Measurements from ENCODE around the gene HRH3.

Gene HRH3

DNA sequence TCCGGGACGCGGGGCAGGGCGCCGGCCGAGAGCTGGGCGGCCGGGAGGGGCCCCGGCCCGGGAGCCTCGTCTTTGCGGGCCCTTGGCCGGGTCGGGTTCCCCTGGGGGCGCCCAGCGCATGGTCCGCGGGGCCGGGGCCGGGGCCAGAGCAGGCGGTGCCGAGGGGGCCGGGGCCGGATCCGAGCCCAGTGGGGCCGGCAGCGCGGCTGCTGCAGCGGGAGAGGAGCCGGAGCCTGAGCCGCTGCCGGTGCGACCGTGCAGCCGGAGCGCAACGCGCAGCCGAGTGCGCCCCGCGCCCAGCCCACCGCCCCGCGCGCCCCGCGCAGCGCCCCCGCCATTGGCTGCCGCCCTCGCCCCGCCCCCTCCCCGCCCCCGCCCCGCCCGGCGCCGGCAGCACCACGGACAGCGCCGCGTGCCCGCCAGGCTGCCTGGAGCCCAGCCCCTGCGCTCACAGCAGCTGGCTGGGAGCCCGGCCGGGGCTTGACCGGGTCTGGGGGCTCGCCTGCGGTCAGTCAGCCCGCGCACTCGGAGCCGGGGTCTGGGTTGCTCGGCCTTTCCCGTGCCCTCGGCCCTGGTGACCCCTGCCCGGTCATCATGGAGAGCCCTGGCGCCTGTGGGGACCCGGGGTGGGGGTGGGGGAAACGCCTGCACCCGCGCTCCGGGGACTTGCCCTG is at the start of gene HRH3:
Gene HRH3, minus strand, starts transcription at position 287 of the 674 bp plus-strand sequence. CDS start 308 bp downstream, outside the sequence.
- DNase-seq: peak; percentile 69

DNA sequence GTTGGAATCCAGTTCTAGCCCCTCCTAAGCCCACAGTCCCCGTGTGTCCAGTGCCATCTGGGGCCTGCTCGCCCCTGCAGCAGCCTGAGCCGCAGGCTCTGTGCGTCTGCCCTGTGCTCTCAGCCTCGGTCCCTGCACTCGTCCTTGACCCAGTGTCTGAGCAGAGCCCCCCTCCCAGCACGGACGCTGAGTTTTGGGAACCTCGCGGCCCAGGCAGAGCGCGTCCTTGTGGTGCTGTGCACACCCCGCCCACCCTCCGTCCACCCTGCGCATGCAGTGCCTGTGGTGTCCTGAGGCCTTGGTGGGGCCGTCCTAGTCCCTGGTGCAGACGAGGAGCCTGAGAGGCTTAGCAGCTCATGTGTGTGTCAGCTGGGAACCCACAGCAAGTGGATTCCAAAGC is 49.8 kb upstream of the HRH3 start:
- no peak for DNase-seq

DNA sequence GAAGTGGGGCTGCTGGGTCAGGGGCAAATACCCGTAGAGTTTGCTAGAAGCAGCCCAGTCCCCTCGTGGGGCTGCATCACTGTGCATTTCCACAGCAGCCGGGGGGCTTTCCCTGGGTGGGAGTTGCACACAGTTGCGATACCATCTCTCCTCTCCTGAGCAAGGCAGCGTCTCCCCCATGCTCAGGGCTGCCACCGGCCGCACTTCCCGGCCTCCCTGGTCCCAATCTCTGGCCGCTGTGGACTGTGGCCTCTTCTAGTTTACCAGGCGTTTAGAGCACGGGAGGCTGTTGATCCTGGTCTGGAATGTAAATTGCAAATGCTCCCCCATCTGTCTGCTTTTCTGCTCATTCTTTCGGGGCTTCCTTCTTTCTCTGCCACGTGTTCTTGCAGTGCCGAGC is 49.3 kb upstream of the HRH3 start:
- DNase-seq: no peak

DNA sequence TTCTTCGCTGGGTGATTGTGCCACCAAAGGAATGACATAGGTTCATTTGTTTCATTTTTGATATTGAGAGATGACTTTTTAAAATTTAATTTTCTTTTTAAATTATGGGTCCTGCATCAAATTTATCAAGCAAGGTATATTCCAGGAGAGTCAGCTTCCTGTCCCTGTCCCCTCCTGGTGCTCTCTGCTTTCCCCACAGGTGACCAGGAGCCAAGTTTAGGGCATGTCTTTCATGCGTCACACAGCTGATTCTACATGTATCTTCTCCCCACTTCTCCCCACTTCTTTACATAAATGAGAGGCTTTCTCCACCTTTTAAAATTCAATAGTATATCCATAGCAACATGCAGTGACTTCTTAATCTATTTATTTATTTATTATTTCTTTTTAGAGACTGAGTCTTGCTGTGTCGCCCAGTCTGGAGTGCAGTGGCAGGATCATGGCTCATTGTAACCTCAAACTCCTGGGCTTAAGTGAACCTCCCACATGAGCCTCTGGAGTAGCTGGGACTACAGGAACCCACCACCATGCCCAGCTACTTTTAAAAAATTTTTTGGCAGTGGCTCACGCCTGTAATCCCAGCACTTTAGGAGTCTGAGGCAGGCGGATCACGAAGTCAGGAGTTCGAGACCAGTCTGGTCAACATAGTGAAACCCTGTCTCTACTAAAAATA is 48.3 kb upstream of the HRH3 start:
- no peak for DNase-seq

DNA sequence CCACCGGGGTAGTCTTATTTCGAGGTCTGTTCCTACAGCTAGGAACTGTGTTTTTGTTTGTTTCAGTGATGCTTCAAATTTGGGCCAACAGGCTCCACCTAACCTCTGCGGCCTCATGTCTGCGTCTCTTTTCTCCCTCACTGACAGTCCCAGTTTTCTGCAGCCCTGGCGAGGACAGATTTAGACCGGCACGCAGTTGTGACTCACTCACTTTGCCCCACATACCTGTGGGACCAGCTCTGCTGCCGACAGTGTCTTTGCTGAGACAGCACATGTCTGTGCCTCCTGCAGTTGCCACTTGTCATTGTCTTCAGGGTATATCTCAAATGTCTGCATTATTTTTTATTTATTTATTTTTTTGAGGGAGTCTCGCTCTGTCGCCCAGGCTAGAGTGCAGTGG is 47.5 kb upstream of the HRH3 start:
- DNase-seq: no peak

DNA sequence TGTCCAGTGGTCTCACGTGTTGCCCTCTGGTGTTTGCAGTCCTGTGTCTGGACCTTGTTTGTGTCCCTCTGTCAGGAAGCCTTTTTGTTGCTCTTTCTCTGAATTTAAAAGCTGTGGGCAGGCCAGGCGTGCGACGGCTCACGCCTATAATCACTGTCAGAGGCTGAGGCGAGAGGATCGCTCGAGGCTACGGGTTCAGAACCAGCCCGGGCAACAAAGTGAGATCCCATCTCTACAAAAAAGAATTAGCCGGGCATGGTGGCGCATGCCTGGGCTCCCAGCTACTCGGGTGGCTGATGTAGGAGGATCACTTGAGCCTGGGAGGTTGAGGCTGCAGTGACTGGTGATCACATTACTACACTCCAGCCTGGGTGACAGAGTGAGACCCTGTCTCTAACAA is 46.8 kb upstream of the HRH3 start:
- no peak for DNase-seq

DNA sequence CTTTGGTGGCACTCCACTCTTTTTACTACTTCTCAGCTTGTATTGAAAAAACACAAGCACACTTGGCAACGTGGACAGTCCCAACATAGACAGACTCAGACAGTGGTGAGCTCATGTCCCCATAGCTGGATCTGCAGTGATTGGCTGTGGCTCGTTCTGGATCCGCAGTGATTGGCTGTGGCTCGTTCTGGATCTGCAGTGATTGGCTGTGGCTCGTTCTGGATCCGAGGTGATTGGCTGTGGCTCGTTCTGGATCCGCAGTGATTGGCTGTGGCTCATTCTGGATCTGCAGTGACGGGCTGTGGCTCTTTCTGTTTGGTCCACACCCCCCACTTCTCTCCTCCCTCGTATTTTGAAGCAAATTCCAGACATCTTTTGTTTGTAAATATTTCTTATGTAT is 46.3 kb upstream of the HRH3 start:
- DNase-seq: no peak

DNA sequence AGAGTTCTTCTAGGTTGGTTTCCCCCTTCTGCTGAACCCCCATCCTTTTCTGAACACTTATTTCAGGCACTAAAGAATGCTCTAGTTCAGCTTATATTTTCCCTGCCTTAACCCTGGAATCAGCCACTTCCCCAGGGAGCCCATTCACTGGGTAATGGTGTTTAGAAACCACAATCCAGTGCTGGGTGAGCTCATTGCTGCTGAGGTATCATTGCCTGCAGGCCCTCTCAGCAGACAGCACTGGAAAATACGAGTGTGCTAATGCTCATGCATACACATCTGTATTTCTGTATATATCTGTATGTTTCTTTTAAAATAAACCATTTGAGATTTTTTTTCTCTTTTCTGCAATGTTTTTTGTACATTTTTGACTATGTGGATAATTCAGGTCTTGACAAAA is 45.3 kb upstream of the HRH3 start:
- DNase-seq: no peak

DNA sequence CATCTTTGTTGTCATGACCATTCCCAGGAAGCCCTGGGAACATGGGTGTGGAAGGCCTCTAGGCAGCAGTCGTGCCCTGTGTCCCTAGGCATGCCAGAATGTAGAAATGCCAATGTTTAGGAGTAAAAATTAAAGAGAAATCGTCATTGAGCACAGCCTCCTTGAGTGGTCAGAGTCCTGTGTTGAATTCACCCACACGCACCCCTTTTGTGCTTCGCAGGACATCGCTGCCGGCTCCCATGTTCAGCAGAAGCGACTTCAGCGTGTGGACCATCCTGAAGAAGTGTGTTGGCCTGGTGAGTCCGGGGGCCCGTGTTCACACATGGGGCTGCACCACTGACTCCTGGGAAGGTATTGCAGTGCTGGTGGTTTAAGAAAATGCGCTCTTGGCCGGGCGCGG is 43.3 kb upstream of the HRH3 start:
- DNase-seq: no peak

DNA sequence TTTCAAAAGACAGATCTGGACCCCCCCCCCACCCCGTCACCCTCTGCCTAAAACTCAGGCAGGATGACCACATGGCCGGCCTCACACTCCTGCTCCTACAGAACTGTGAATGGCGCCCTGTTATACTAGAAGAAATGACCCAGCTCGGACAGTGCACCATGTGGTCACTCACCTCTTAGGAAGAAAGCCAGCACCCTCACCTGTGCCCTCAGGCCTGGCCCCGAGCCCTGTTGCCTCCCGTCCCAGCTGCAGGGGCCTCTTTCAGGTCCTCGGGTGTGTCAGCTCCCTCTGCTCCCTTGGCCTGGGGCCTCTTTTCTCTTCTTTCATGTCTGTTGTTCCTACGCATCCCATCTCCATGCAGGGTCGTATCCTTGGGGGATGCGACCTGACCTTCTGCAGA is 42.0 kb upstream of the HRH3 start:
- DNase-seq: no peak

DNA sequence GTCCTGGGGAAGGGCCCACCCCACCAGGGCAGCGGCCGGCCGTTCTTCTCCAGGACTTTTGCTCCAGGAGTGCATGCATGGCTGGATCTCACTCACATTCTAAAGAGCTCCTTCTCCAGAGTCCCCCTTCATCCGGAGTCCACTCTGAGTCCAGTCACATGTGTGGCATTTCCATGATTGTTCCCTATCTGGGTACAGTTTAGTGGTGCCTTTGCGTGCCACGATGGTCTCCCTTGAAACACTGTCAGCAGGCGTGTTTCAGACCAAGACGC is 39.2 kb upstream of the HRH3 start:
- no peak for DNase-seq

DNA sequence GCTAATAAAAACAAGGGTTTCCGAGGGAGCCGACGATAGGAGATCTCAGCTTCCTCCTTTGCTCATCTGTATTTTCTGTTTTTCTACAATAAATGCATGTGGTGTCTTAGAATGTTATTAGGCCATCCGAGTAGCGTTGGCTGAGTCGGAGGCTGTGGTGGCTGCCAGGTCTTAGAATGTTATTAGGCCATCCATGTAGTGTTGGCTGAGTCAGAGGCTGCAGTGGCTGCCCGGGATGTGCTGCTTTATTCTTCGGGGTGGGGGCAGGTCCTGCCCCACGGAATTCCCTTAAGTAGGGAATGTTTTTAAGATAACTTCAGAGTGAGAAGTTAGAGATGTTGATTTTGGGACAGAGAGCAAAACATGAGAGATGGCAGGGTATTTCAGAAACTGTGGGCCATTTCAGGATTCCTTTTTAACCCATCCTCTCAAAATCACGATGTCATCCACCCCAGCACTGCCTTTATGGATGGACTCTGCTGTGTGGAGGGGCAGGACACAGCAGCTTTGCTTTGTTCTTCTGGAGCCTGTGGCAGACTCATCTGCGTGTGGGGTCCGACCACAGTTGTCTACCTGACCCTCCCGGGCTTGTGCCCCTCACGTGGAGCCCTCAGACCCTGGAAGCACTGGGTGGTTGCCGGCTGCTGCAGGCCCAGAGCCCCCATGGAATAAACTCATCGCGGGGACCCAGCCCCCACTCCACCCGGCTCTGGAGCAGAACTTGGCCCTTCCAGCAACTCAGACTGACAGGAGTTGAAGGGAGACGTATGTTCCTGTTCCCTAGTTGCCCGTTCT is 38.6 kb upstream of the HRH3 start:
- no peak for DNase-seq

DNA sequence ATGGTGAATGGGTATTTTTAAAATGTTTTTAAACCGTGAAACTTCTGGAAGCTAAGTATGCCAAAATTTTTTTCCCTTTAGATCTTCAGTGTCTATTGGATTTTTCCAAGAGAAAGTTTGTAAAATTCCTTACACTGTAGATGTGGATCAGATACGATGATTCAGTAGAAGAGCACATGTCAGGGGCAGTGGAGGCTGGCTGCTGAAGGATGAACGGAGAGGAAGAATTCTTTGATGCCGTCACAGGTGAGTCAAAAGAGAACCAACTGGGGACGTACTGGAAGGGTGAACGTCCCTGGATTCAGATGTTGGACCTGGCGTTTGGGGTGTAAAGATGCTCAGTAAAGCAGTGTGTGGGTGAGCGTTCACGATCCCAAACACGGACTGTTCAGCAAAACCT is 35.9 kb upstream of the HRH3 start:
- DNase-seq: no peak

DNA sequence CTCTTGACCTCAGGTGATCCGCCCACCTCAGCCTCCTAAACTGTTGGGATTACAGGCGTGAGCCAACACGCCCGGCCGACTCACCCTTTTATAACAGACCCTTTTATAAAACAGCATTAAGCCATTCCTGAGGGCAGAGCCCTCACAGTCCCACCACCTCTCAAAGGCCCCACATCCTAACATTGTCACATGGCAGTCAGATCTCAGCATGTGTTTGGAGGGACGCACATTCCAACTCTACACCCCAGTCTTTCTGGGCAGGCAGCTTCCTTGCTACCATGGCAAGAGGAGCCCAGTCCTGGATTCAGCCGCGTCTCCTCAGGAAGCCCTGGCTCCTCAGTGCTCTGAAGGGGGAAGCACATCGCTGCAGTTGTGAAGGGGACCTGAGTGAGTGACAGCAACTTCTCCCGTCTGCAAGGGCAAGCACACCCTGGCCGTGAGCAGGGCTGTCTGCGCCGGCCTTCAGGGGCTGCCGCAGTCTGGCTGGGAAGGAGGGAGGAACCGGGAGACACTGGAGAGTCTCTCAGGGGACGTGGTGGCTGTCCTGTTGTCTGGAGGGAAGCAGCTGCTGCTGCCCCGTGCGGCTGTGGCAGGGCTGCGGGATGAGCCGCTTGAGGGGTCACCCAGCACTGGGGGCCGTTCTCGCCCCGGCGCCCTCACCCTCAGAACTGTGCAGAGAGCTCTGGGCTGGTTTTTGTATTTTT is 34.1 kb upstream of the HRH3 start:
- no peak for DNase-seq

DNA sequence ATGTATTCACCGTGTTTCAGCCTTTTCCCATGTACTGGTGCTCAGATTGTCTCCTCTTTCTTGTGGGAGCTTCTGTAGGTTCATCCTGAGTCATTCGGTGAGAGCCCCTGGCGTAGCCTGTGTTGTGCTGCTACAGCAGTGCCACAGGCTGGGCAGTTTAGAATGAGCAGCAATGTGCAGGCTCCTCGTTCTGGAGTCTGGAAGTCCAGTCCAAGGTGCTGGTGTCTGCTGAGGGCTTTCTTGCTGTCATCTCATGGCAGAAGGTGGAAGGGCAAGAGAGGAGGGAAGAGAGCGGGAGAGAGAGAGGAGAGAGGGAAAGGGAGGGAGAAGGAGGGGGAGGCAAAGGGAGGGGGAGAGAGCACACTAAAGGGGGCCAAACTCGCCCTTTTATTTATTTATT is 33.3 kb upstream of the HRH3 start:
- no peak for DNase-seq

DNA sequence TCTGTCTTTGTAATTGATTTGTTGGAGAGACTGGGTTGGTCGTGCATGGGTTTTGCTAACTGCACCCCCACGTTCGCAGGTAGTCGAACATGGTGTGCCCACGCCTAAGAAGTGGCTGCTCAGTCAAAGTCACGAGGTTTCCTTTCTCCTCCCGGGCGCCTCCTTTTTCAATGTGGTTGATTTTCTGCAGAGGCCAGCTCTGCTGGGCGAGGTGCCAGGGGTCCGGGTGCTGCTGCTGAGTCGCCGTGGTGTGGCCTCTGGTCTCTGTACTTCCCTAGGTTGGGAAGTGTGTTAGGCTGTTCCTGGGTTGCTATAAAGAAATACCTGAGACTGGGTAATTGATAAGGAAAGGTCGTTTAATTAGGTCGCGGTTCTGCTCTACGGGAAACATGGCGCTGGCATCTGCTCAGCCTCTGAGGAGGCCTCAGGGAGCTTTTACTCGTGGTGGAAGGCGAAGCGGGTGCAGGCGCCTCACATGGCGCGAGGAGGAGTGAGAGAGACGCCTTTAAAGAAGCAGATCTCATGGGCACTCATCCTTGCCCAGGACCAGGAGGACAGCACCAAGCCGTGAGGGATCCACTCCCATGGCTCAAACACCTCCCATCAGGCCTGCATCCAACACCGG is 32.4 kb upstream of the HRH3 start:
- no peak for DNase-seq

DNA sequence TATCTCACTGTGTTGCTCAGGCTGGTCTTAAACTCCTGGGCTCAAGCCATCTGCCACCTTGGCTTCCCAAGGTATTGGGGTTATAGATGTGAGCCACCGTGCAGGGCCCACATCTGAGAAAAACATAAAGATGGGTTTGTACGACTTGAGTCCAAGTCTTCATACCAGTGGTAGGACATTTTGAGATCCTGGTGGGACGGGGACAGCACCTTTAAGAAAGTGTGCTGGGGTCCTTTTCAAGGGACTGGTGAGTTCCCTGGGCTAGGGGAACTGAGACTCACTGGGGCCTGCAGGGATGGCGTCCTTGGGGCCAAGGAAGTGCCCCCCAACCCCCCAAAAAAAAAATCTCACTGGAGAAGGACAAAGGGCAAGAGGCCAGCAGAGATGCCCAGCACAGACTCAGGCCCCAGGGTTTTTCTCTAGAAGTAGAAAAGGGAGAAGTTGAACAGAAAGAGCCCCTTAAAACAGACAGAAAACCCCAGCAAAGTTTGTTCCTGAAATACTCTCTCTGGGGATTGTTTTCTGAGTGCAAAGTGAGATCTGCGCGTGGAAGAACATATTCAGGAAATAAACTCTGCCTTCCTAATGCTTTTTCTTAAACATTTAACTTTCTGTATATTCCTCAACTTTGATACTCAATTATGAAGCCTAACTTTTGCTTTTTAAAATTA is 28.9 kb upstream of the HRH3 start:
- no peak for DNase-seq

DNA sequence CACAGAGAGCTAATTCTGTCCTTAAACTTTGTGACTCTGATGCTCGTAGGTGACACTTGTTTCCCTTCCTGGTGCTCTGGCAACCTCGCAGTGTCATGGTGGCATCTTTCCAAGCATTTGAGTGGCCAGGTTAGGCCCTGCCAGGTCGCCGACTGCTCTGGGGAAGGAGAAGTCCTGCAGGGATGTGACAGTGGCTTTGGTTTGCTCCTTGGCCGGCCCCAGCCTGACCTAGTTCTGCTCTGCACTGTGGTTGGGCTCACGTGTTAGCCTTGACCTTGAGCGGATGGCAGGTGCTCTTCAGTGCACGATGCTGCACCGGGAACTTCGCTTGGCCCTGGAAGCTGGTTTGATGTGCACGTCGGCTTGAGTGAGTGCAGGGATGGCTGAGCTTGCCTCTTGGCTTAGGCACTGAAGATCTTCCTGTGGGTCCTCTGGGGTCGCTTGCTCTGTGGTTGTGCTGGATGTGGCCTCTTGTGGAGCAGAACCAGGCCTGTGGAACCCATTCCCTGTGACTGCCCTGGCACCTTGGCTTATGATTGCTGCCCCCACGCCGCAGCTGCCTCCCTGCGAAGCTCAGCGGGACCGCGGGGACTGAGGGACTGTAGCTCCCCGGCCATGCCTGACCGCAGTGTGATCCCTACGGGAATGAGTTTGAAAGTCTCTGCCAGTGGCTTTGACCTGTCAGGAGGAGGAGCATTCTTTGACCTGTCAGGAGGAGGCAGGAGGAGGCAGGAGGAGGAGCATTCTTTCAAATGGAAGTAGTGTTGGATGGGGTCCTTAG is 27.0 kb upstream of the HRH3 start:
- DNase-seq: no peak

DNA sequence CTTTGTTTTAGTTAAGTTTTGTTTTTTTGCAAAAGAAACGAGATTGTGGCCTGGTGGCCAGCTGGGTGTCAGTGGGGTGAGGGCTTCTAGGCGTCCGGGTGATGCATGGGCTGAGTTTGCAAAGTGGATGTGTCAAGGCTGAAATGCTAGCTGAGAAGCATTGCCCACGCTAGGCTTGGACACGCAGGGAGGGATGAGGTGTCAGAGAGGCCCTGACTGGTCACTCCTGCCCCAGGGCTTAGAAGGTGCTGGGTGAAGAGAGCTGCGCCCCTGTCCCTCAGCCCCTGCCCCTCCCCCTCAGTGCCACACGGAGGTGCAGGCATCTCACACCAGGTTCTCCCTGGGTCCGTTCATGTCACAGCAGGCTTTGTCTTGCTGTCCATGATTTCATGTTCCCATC is 26.4 kb upstream of the HRH3 start:
- no peak for DNase-seq

DNA sequence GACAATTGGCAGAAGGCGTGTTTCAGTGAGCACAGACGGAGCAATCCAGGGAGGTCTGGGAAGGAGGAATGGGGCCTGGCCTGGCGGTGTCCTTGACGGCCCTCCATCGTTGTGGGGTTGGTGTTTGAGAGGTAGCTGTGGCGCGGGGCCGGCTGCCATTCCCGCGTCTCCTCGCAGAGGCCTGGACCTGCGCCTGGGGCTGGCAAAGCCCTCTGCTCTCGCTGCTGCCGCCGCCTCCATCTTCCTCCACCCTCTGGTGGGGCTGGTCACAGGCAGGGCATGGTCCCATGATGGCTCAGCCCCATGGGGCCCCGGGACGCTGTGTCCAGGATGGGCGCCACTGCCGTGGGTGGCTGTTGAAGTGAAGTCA is 25.8 kb upstream of the HRH3 start:
- DNase-seq: no peak

DNA sequence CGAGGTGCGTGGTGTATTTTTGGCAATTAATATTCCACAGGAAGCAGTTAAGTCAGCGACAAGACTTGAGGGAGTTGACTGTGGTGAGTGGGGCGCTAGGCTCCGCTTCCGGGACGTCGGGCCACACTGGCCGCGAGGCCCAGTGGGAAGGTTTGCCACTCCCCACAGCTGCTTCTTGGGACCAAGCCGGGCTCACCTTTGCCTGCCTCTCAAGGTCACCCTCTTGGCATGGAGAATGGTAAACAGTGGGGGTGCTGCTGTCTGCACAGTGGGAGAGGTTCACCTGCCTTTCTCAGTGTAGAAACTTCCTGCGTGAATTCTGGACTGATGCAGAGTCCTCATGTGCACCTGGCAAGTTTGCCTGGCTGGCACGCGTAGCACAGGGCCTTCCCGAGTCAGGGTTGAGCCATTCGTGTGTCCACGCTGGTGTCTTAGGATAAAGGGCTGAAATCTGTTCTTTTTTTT is 24.6 kb upstream of the HRH3 start:
- peak; percentile 23 for DNase-seq

Data from NCI-H69 (cell line).